KMS-11 (cell line): ENCODE measurements around the gene RPS21.

ENCODE experiments used
- H2AFZ ChIP-seq: fragments of 200-600 bp; sonication (generic); 2 replicates; pipeline ENCODE4 v1.6.1; 2016; ENCODE audit warnings: antibody characterized with exemption, mixed run types, low read depth
- H3K27ac ChIP-seq: fragments of 200-600 bp; sonication (generic); 2 replicates; pipeline ENCODE4 v1.6.1; 2016; ENCODE audit warnings: mild to moderate bottlenecking, mixed run types
- H3K27me3 ChIP-seq: fragments of 200-600 bp; sonication (generic); 2 replicates; pipeline ENCODE4 v1.6.1; 2017; ENCODE audit warnings: mild to moderate bottlenecking, low read depth, mixed run types, moderate library complexity; ENCODE audit not compliant: insufficient read depth
- H3K36me3 ChIP-seq: fragments of 200-600 bp; sonication (generic); 2 replicates; pipeline ENCODE4 v1.6.1; 2017; ENCODE audit warnings: mild to moderate bottlenecking, mixed run types; ENCODE audit not compliant: insufficient read depth
- H3K4me1 ChIP-seq: fragments of 200-600 bp; sonication (generic); 2 replicates; pipeline ENCODE4 v1.6.1; 2016; ENCODE audit warnings: mild to moderate bottlenecking, low read depth, mixed run types; ENCODE audit not compliant: poor library complexity, severe bottlenecking
- H3K4me2 ChIP-seq: fragments of 200-600 bp; sonication (generic); 2 replicates; pipeline ENCODE4 v1.7.0; 2016; ENCODE audit warnings: mild to moderate bottlenecking, mixed run types
- H3K4me3 ChIP-seq: fragments of 200-600 bp; sonication (generic); IDR thresholded peaks from 2 replicates; pipeline ENCODE4 v1.6.1; 2017; ENCODE audit warnings: low read depth, low read length, mixed read lengths; ENCODE audit not compliant: insufficient read depth
- H3K79me2 ChIP-seq: fragments of 200-600 bp; sonication (generic); 2 replicates; pipeline ENCODE4 v1.6.1; 2016; ENCODE audit warnings: low read depth, mixed run types; ENCODE audit not compliant: insufficient read depth
- H3K9ac ChIP-seq: fragments of 200-600 bp; sonication (generic); 2 replicates; pipeline ENCODE4 v1.6.1; 2016; ENCODE audit warnings: mild to moderate bottlenecking, mixed run types
- H4K20me1 ChIP-seq: fragments of 200-600 bp; sonication (generic); 2 replicates; pipeline ENCODE4 v1.6.1; 2016; ENCODE audit warnings: mild to moderate bottlenecking, mixed run types; ENCODE audit not compliant: insufficient read depth
- TF ChIP-seq, protein P1 (sequence below): fragments of 200-600 bp; sonication (generic); conservative IDR thresholded peaks from 2 replicates; pipeline ENCODE4 v1.6.1; 2017; ENCODE audit warnings: low read depth, mild to moderate bottlenecking, antibody characterized with exemption, low read length, moderate library complexity, mixed read lengths

Gene RPS21

DNA sequence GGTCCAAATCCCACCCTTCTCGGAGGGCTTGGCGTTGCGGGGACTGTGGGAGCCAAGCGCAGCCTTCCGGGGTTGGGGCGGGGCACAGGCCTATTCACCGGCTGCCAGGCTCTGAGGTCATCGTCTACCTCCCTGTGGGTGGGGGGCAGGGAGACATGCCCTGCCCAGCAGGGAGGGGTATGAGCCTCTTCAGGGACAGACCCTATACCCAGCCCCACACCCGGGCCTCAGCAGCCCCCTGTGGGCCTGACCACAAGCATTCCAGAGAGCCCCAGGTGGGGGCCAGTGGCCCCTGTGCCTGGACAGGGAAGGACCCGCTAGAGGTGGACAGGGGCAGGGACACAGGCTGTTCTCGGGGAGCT, 31.4 kb upstream of the RPS21 start:
- no peak overlapping the region for H2AFZ ChIP-seq
- H3K4me1 ChIP-seq = no peaks in the 10 kb centered on the region
- H3K9ac ChIP-seq = no peak overlapping the region
- H3K4me2 ChIP-seq = no peak overlapping the region
- TF ChIP-seq, protein P1, sequence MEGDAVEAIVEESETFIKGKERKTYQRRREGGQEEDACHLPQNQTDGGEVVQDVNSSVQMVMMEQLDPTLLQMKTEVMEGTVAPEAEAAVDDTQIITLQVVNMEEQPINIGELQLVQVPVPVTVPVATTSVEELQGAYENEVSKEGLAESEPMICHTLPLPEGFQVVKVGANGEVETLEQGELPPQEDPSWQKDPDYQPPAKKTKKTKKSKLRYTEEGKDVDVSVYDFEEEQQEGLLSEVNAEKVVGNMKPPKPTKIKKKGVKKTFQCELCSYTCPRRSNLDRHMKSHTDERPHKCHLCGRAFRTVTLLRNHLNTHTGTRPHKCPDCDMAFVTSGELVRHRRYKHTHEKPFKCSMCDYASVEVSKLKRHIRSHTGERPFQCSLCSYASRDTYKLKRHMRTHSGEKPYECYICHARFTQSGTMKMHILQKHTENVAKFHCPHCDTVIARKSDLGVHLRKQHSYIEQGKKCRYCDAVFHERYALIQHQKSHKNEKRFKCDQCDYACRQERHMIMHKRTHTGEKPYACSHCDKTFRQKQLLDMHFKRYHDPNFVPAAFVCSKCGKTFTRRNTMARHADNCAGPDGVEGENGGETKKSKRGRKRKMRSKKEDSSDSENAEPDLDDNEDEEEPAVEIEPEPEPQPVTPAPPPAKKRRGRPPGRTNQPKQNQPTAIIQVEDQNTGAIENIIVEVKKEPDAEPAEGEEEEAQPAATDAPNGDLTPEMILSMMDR = no peak
- no peaks in the 10 kb centered on the region for H4K20me1 ChIP-seq
- no peaks in the 10 kb centered on the region for H3K36me3 ChIP-seq
- no peaks in the 10 kb centered on the region for H3K27me3 ChIP-seq
- H3K79me2 ChIP-seq = no peaks in the 10 kb centered on the region
- no peak overlapping the region for H3K27ac ChIP-seq
- no peak overlapping the region for H3K4me3 ChIP-seq

DNA sequence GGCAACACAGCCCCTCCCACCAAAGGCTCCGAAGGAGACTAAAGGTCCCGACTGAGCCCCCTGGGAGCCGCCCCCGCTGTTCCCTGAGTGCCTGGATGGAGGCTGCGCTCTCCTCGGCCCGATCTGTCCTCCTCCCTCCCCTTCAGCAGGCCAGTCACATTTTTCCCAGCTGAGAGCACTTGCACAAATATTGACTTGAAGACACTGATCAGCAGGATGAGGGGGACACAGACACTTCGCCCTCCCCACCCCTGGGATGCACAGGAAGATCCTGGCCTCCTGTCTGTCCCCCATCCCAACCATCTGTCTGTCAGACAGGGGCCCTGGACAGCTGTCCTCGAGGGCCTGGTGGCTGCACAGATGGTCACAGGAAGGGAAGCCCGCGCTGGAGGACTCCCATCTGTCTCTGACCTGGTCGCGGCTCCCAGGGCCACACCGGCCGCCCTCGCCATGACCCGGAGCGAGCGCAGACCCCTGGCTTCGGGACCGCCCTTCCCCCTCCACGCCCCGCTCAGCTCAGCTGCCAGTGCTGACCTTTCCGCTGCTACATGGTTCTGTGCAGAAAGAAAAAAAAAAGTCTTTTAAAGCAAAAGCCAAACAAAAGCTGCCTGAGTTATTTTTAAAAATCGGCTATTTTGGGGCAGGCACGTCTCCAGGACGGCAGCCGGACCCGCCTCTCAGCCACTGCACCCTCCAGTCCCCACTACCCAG, 30.9 kb upstream of the RPS21 start:
- H3K27me3 ChIP-seq = no peaks in the 10 kb centered on the region
- no peaks in the 10 kb centered on the region for H3K79me2 ChIP-seq
- TF ChIP-seq, protein P1 = no peak
- no peak overlapping the region for H3K27ac ChIP-seq
- no peak overlapping the region for H3K4me2 ChIP-seq
- H2AFZ ChIP-seq = no peak overlapping the region
- H3K36me3 ChIP-seq = no peaks in the 10 kb centered on the region
- no peaks in the 10 kb centered on the region for H3K4me1 ChIP-seq
- no peak overlapping the region for H3K9ac ChIP-seq
- H4K20me1 ChIP-seq = no peaks in the 10 kb centered on the region
- H3K4me3 ChIP-seq = no peak overlapping the region

DNA sequence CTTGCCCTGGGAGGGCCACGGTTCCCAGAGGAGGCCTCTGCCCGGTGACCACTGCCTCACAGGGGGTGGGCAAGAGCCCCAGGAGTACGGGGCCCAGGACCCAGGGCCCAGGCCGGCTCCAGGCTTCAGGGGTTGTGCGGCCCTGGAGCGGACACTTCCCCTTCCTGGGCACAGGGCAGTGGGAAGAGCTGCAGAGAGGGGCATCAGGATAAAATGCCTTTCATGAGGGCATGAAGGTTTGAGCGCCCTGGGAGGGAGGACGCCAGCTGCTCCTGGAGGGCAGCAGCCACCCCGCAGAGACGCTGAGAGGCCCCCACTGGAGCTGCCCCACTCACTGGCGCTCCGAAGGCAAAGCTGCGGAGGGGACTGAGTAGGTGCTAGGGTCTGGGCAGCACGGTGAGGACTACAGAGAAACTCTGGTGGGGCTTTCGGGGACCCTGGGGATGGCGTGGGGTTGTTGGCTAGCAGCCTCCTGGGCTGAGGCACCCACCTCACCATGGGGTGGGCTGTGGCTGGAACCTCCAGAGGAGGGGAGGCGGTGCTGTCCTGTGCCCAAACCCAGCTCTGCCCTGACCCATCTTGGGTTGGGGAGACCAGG, 30.2 kb upstream of the RPS21 start:
- H3K36me3 ChIP-seq = no peaks in the 10 kb centered on the region
- H3K79me2 ChIP-seq = no peaks in the 10 kb centered on the region
- no peaks in the 10 kb centered on the region for H3K27me3 ChIP-seq
- H3K27ac ChIP-seq = no peak overlapping the region
- TF ChIP-seq, protein P1 = no peak
- H3K4me2 ChIP-seq = no peak overlapping the region
- no peak overlapping the region for H3K4me3 ChIP-seq
- H4K20me1 ChIP-seq = no peaks in the 10 kb centered on the region
- no peaks in the 10 kb centered on the region for H3K4me1 ChIP-seq
- H3K9ac ChIP-seq = no peak overlapping the region
- H2AFZ ChIP-seq = no peak overlapping the region

DNA sequence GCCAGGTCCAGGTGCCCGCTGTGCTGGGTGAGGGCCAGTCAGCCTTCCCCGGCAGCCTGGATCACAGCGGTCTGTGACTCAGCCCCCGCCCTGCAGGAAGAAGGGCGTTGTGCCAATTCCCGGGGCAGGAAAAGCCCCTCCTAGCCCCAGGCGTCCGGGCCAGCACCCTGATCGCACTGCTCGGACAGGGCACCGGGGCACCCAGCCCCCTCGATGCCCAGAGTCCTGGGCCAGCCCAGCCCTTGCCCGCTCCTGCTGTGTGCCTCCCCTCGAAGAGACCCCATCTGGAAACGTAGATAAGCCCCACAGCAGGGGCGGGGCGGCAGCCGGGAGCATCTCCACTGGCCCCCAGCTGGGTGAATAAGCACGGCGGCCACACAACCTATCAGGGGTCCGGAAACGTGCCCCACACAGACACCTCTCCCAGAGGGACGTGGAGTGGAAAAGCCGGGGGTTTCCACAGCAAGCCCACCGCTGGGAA, 29.7 kb upstream of the RPS21 start:
- no peak overlapping the region for H3K9ac ChIP-seq
- H3K4me2 ChIP-seq = no peak overlapping the region
- H3K27ac ChIP-seq = no peak overlapping the region
- H3K4me1 ChIP-seq = no peaks in the 10 kb centered on the region
- no peaks in the 10 kb centered on the region for H3K36me3 ChIP-seq
- no peaks in the 10 kb centered on the region for H3K27me3 ChIP-seq
- no peaks in the 10 kb centered on the region for H4K20me1 ChIP-seq
- H3K4me3 ChIP-seq = no peak overlapping the region
- no peaks in the 10 kb centered on the region for H3K79me2 ChIP-seq
- no peak overlapping the region for H2AFZ ChIP-seq
- TF ChIP-seq, protein P1 = no peak
